Activated naive CD8-positive, alpha-beta T cell treated with anti-CD3 and anti-CD28 coated beads, Interleukin-2, amount 10 ng/mL, durations not matched to agents 7 days and 5 days (primary cell): ENCODE data around the gene NOTCH1. TPM values are rescaled to one million over a fixed set of nuclear protein-coding genes. Genes with fewer than 3 reads are reported as not detected.
A peak's percentile ranks its signal among the peaks of the same experiment; 100 is the strongest.

Source experiments
- ATAC-seq: fragments of 150-1000 bp; cut with Tn5 transposase; one replicate; pipeline ENCODE4 v1.10.0; 2021; ENCODE audit warnings: low read depth, moderate library complexity
- POLR2A ChIA-PET: fragments of 350-600 bp; sonication (Branson Sonifier 250); formaldehyde crosslinking; loops from one replicate; lab custom pipeline; 2021; ENCODE audit warnings: antibody characterized with exemption; lab: Charles Lee
- DNase-seq: peaks from one replicate; pipeline ENCODE4 v3.0.0; 2021
- H3K27ac Mint-ChIP-seq: one replicate; pipeline ENCODE4 v1.8.0; 2022; ENCODE audit warnings: mild to moderate bottlenecking, mixed read lengths
- H3K27me3 Mint-ChIP-seq: one replicate; pipeline ENCODE4 v1.8.0; 2022; ENCODE audit warnings: mild to moderate bottlenecking, moderate library complexity, mixed read lengths
- H3K36me3 Mint-ChIP-seq: one replicate; pipeline ENCODE4 v1.8.0; 2021; ENCODE audit warnings: mild to moderate bottlenecking, mixed read lengths
- H3K4me1 Mint-ChIP-seq: one replicate; pipeline ENCODE4 v1.8.0; 2021; ENCODE audit warnings: mixed read lengths
- H3K4me3 Mint-ChIP-seq: one replicate; pipeline ENCODE4 v1.8.0; 2022; ENCODE audit warnings: mild to moderate bottlenecking, moderate library complexity, mixed read lengths
- H3K9me3 Mint-ChIP-seq: one replicate; pipeline ENCODE4 v1.8.0; 2021; ENCODE audit warnings: mixed read lengths
- total RNA-seq, 2 experiments: library from RNA; stranded (reverse); gene quantifications; one replicate each; pipeline ENCODE4 v1.2.3, GENCODE V29; 2021

The NOTCH1 gene
- total RNA-seq, 2 experiments from 2014 or later, result 67.0 to 70.2 TPM

GRCh38 chr9:136483589-136484152 lies 62.2 kb downstream of the NOTCH1 start:
- peak; percentile 70 for ATAC-seq
- H3K27me3 Mint-ChIP-seq, result no peaks in the 10 kb centered on the region
- DNase-seq, result peak; percentile 100
- no peaks in the 10 kb centered on the region for H3K9me3 Mint-ChIP-seq
- H3K36me3 Mint-ChIP-seq, result peaks cover 1% of the 10 kb centered on the region
- H3K27ac Mint-ChIP-seq, result peak overlapping the region; percentile 100
- peak overlapping the region; percentile 99 for H3K4me3 Mint-ChIP-seq
- H3K4me1 Mint-ChIP-seq, result peaks cover 25% of the 10 kb centered on the region
- POLR2A ChIA-PET, result interaction anchor here (0.6 to 1.9 kb wide), 4 partner anchors 49 to 307 kb away, joined by 3 to 4 read pairs (median 4); partner anchors contain the start of gene TMEM141

- H3K36me3 Mint-ChIP-seq, result peaks cover 1% of the 10 kb centered on the region
- ATAC-seq (peak; percentile 67), DNase-seq (peak; percentile 100)
- peak within 1 kb of the TSS; percentile 99 for H3K4me3 Mint-ChIP-seq
- no peaks in the 10 kb centered on the region for H3K9me3 Mint-ChIP-seq
- POLR2A ChIA-PET, result interaction anchor here (1.9 kb wide), 1 partner anchor 50 kb away, joined by 4 read pairs; no protein-coding TSS in a partner anchor
- peaks cover 25% of the 10 kb centered on the region for H3K4me1 Mint-ChIP-seq
- H3K27me3 Mint-ChIP-seq, result no peaks in the 10 kb centered on the region
- H3K27ac Mint-ChIP-seq, result peak within 1 kb of the TSS; percentile 100
Observed at GRCh38 chr9:136482793-136483588, 62.9 kb downstream of the NOTCH1 start, which contains the start of gene SEC16A. TSS of gene SEC16A (minus strand) at chr9:136483040. CDS start at chr9:136477615, 5,425 bp downstream.

- Mint-ChIP-seq H3K4me3 (peak overlapping the region; percentile 82), H3K36me3 (peaks cover 3% of the 10 kb centered on the region), H3K9me3 (no peaks in the 10 kb centered on the region), H3K27ac (peak overlapping the region; percentile 100), H3K4me1 (peaks cover 25% of the 10 kb centered on the region), H3K27me3 (no peaks in the 10 kb centered on the region)
- DNase-seq (no peak), ATAC-seq (no peak)
- POLR2A ChIA-PET, result no interaction called here
Observed at GRCh38 chr9:136482046-136482792, 63.6 kb downstream of the NOTCH1 start.

- POLR2A ChIA-PET, result no interaction called here
- peak overlapping the region; percentile 82 for H3K4me3 Mint-ChIP-seq
- no peaks in the 10 kb centered on the region for H3K27me3 Mint-ChIP-seq
- peaks cover 25% of the 10 kb centered on the region for H3K4me1 Mint-ChIP-seq
- H3K36me3 Mint-ChIP-seq, result peaks cover 3% of the 10 kb centered on the region
- no peaks in the 10 kb centered on the region for H3K9me3 Mint-ChIP-seq
- ATAC-seq, result peak; percentile 3
- DNase-seq, result no peak
- peak overlapping the region; percentile 87 for H3K27ac Mint-ChIP-seq
Observed at GRCh38 chr9:136481558-136481957, 64.3 kb downstream of the NOTCH1 start.

- peaks cover 16% of the 10 kb centered on the region for H3K4me1 Mint-ChIP-seq
- no peak for DNase-seq
- H3K27me3 Mint-ChIP-seq, result no peaks in the 10 kb centered on the region
- no peak overlapping the region for H3K27ac Mint-ChIP-seq
- H3K9me3 Mint-ChIP-seq, result no peaks in the 10 kb centered on the region
- H3K36me3 Mint-ChIP-seq, result peaks cover 1% of the 10 kb centered on the region
- ATAC-seq, result no peak
- POLR2A ChIA-PET, result no interaction called here
- H3K4me3 Mint-ChIP-seq, result no peak overlapping the region
Observed at GRCh38 chr9:136476369-136477150, 69.3 kb downstream of the NOTCH1 start.

- no peak overlapping the region for H3K4me3 Mint-ChIP-seq
- ATAC-seq (no peak), DNase-seq (no peak)
- H3K9me3 Mint-ChIP-seq, result no peaks in the 10 kb centered on the region
- no peaks in the 10 kb centered on the region for H3K27me3 Mint-ChIP-seq
- POLR2A ChIA-PET, result no interaction called here
- H3K27ac Mint-ChIP-seq, result no peak overlapping the region
- peaks cover 4% of the 10 kb centered on the region for H3K36me3 Mint-ChIP-seq
- H3K4me1 Mint-ChIP-seq, result peaks cover 7% of the 10 kb centered on the region
Observed at GRCh38 chr9:136474974-136475865, 70.6 kb downstream of the NOTCH1 start.

GRCh38 chr9:136474021-136474640 lies 71.7 kb downstream of the NOTCH1 start:
- no peak for ATAC-seq
- H3K36me3 Mint-ChIP-seq, result peaks cover 7% of the 10 kb centered on the region
- POLR2A ChIA-PET, result no interaction called here
- H3K27me3 Mint-ChIP-seq, result no peaks in the 10 kb centered on the region
- no peak for DNase-seq
- no peak overlapping the region for H3K4me3 Mint-ChIP-seq
- no peaks in the 10 kb centered on the region for H3K9me3 Mint-ChIP-seq
- H3K4me1 Mint-ChIP-seq, result peaks cover 4% of the 10 kb centered on the region
- no peak overlapping the region for H3K27ac Mint-ChIP-seq

GRCh38 chr9:136473354-136473721 lies 72.5 kb downstream of the NOTCH1 start:
- no peaks in the 10 kb centered on the region for H3K27me3 Mint-ChIP-seq
- peaks cover 7% of the 10 kb centered on the region for H3K36me3 Mint-ChIP-seq
- DNase-seq, result no peak
- POLR2A ChIA-PET, result no interaction called here
- no peak overlapping the region for H3K4me3 Mint-ChIP-seq
- no peak overlapping the region for H3K27ac Mint-ChIP-seq
- peaks cover 1% of the 10 kb centered on the region for H3K4me1 Mint-ChIP-seq
- no peaks in the 10 kb centered on the region for H3K9me3 Mint-ChIP-seq
- no peak for ATAC-seq

GRCh38 chr9:136472640-136473353 lies 73.1 kb downstream of the NOTCH1 start:
- Mint-ChIP-seq H3K27me3 (no peaks in the 10 kb centered on the region), H3K36me3 (peaks cover 7% of the 10 kb centered on the region), H3K9me3 (no peaks in the 10 kb centered on the region), H3K4me1 (peaks cover 1% of the 10 kb centered on the region), H3K4me3 (no peak overlapping the region), H3K27ac (no peak overlapping the region)
- no peak for DNase-seq
- POLR2A ChIA-PET, result no interaction called here
- no peak for ATAC-seq

- peaks cover 5% of the 10 kb centered on the region for H3K36me3 Mint-ChIP-seq
- ATAC-seq, result no peak
- peaks cover 1% of the 10 kb centered on the region for H3K4me1 Mint-ChIP-seq
- H3K4me3 Mint-ChIP-seq, result no peak overlapping the region
- no peak overlapping the region for H3K27ac Mint-ChIP-seq
- POLR2A ChIA-PET, result no interaction called here
- no peaks in the 10 kb centered on the region for H3K9me3 Mint-ChIP-seq
- H3K27me3 Mint-ChIP-seq, result no peaks in the 10 kb centered on the region
- no peak for DNase-seq
Observed at GRCh38 chr9:136471802-136472487, 73.9 kb downstream of the NOTCH1 start.
